Left ventricle myocardium inferior (tissue), 1 donor: ENCODE results near the gene RAP1GAP. TPM values are rescaled to one million over a fixed set of nuclear protein-coding genes. Genes with fewer than 3 reads are reported as not detected.

ENCODE experiments used
- DNase-seq: peaks from one replicate; pipeline ENCODE4 v3.0.0-alpha.2; 2020
- H3K27ac ChIP-seq: fragments of 200-600 bp; replicated peaks from 2 replicates; pipeline ENCODE4 v1.8.0; 2021
- H3K27me3 ChIP-seq: fragments of 200-600 bp; 2 replicates; pipeline ENCODE4 v1.8.0; 2021; ENCODE audit warnings: low read depth
- H3K36me3 ChIP-seq: fragments of 200-600 bp; 2 replicates; pipeline ENCODE4 v1.8.0; 2021
- H3K4me1 ChIP-seq: fragments of 200-600 bp; 2 replicates; pipeline ENCODE4 v1.8.0; 2021
- H3K4me3 ChIP-seq: fragments of 200-600 bp; 2 replicates; pipeline ENCODE4 v1.8.0; 2021; ENCODE audit warnings: mild to moderate bottlenecking, moderate library complexity
- H3K9me3 ChIP-seq: fragments of 200-600 bp; replicated peaks from 2 replicates; pipeline ENCODE4 v1.8.0; 2021
- CTCF ChIP-seq: fragments of 200-600 bp; IDR thresholded peaks from 2 replicates; pipeline ENCODE4 v1.8.0; 2021; ENCODE audit warnings: antibody characterized with exemption, mild to moderate bottlenecking, borderline replicate concordance
- intact Hi-C: fragments of 100-400 bp; cut with micrococcal nuclease; formaldehyde crosslinking; loops from one replicate; pipeline ENCODE4 v1.11.0; 2022
- total RNA-seq: library from RNA; stranded (reverse); fragmentation: NEBNext Ultra II Directional; extraction: Animal tissue kit (Norgen Biotek cat#: 25700); gene quantifications from one replicate; pipeline ENCODE4 v1.2.1, GENCODE V29; 2021
- donor health status: DM: no; HTN: yes; CAD: no; lungs with severe emphysema.

The RAP1GAP gene
- total RNA-seq, 1 donor from 2014 or later, result 6.2 TPM

DNA sequence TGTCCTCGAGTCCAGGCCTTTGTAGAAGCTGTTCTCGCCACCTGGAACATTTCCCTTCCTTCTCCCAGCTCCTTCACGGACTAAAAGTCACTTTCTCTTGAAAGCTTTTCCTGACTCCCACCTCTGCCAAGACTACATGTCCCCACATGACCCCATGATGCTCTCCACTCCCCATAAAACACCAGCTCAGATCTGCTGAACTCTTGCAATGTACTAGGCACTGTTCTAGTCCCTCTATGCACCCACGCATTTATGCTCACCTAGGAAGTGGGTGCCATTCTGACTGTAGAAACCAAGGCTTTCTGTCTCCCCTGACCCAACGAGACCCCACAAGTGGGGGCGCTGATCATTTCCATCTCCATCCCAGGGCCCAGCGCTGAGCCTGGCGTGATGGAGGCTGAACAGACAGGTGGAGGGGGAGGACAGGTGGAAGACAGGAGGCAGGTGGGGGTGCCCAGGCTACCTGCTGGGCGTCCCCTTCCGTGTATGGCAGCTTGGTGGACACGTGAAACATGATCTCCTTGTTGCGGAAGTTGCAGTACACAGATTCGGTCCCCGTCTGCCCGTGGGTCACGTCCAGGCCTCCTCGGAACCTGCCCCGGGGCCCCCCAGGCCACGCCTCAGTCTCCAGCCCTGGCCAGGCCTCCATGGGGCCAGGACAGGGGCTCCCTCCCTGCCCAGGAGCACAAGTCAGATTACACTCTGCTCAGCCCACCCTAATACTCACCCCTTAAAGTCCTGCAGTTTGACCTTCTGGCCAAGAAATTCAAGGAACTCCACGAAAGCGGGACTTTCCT lies 58.0 kb downstream of the RAP1GAP start:
- no peak for DNase-seq
- TF ChIP-seq CTCF, result no peak
- Histone ChIP-seq H3K4me1 (no peaks in the 10 kb centered on the region), H3K4me3 (no peak overlapping the region), H3K27ac (no peak overlapping the region), H3K9me3 (no peaks in the 10 kb centered on the region), H3K36me3 (no peaks in the 10 kb centered on the region), H3K27me3 (no peaks in the 10 kb centered on the region)
- intact Hi-C loops, result no loop called here

DNA sequence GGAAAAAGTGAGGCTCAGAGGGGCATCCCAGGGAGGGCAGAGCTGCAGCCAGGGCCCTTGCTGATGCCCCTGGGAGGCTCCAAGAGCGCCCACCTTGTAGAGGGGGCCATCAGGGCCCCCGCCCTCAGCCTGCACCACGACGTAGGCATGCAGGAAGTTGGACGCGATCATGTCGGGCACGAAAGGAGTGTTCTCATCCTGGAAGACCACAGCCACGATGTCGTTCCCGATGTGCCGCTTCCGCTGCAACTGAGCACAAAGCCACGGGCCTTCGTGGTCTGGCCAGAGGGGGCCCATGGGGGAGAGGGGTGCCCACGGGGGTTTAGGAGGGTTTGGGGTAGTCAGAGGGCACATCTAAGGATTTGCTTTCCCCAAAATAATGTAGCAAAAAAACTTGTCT lies 59.1 kb downstream of the RAP1GAP start:
- no peaks in the 10 kb centered on the region for H3K9me3 ChIP-seq
- H3K27me3 ChIP-seq, result no peaks in the 10 kb centered on the region
- no peak overlapping the region for H3K27ac ChIP-seq
- intact Hi-C loops, result no loop called here
- no peak for TF ChIP-seq CTCF
- H3K4me3 ChIP-seq, result no peak overlapping the region
- no peak for DNase-seq
- H3K36me3 ChIP-seq, result no peaks in the 10 kb centered on the region
- H3K4me1 ChIP-seq, result no peaks in the 10 kb centered on the region

DNA sequence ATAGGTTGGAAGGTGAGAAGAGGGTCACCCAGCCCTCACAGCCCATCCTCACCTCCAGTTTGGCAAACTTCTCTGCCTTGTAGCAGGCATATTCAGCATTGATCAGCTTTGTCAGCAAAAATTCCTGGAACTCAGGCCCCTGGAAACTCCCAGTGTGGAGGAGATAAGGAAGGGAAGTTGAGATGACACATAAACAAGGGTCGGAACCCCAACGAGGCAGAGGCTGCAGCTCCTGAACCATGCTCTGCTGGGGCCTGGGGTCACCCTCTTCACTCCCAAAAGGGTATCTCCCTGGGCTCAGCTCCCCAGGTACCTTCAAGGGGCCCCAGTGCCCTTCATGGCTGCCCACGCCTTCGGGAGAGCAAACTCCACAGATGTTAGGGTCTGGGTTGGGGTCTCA lies 60.4 kb downstream of the RAP1GAP start:
- H3K9me3 ChIP-seq, result no peaks in the 10 kb centered on the region
- no peak overlapping the region for H3K4me3 ChIP-seq
- DNase-seq, result no peak
- intact Hi-C loops, result no loop called here
- no peak for TF ChIP-seq CTCF
- no peaks in the 10 kb centered on the region for H3K36me3 ChIP-seq
- H3K27ac ChIP-seq, result no peak overlapping the region
- no peaks in the 10 kb centered on the region for H3K27me3 ChIP-seq
- no peaks in the 10 kb centered on the region for H3K4me1 ChIP-seq

DNA sequence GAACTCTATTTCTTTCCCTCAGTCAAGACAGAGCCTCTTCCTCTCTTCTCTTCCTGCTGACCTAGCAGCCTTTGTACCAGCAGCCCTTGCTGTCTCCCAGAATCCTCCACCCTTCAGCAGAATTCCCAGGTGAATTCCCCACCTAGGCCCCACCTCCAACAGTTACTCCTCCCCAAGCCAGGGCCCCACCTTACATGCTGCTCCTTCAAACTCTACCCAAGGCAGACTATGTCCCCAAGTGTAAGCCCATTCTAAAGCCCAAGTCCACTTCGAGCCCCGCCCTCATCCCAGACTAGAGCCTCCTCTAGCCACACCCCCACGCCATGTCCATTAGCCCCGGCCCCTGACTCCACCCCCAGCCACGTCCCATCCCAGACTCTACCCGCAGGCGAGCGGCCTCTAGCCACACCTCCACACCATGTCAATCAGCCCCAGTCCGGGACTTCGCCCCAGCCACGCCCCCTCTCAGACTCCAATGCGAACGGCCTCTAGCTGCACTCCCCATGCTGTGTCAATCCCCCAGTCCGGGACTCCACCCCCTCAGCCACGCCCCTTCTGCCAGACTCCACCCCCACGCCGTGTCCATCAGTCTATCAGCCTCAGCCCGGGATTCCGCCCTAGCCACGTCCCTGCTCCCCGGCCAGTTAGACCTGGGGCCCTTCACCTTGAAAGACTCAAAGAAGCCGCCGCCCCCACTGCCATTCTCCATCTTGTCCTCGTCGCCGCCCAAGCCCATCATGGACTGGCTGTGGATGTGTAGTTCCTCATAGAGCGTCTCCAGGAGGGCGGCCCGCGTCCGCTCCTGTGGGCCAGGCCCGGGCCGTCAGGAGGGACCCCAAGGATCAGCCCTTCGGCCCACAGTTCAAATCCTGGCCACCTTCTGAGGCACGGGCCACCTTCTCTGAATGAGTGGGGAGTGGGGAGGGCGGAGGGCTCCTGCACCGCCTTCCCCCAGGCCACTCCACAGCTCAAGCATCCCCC lies 61.3 kb downstream of the RAP1GAP start:
- no peaks in the 10 kb centered on the region for H3K36me3 ChIP-seq
- H3K4me1 ChIP-seq, result no peaks in the 10 kb centered on the region
- peaks cover 4% of the 10 kb centered on the region for H3K27me3 ChIP-seq
- H3K9me3 ChIP-seq, result no peaks in the 10 kb centered on the region
- no peak overlapping the region for H3K27ac ChIP-seq
- peak; percentile 61 for DNase-seq
- intact Hi-C loops, result no loop called here
- no peak overlapping the region for H3K4me3 ChIP-seq
- TF ChIP-seq CTCF, result no peak

DNA sequence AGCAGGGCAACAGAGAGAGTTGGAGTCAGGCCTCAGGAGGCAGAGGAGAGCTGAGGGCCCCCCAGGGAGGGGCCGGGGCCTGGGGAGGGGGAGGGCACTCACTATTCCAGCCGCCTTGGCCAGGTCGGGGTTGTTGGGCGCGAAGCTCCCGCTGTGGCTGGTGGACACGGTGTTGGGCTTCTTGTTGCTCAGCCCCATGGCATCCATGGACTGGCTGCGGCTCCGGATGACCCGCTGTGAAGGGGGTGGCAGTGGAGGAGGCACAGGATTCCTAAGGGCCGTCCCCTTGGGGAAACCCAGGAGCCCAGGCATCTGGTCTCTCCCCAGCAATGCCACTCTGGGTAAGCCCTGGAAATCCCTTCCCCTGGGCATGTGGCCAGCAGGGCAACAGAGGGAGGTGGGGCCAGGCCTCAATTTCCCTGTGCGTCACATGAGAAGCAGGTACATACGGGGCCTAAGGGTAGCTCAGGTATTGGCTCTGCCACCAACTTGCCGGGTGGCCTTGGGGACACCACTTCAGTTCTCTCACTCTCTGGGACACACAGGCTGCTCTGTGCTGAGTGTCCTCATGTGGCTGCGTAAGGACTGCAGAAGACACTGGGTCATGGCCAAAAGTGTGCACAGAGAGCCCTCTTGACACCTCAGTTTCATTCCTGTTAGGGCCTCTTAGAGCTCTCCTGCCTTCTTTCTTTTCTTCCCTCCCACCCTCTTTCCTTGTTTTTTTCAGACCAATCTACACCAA lies 63.0 kb downstream of the RAP1GAP start:
- H3K4me1 ChIP-seq, result no peaks in the 10 kb centered on the region
- TF ChIP-seq CTCF, result no peak
- no peaks in the 10 kb centered on the region for H3K36me3 ChIP-seq
- H3K4me3 ChIP-seq, result no peak overlapping the region
- intact Hi-C loops, result no loop called here
- H3K27me3 ChIP-seq, result peaks cover 22% of the 10 kb centered on the region
- no peak for DNase-seq
- H3K9me3 ChIP-seq, result no peaks in the 10 kb centered on the region
- H3K27ac ChIP-seq, result no peak overlapping the region
